Measurements from ENCODE around the gene MACROD2. TPM values are rescaled to one million over a fixed set of nuclear protein-coding genes. Genes with fewer than 3 reads are reported as not detected.
"Not testable (repeated sequence)": the region's sequence is repeated elsewhere in the genome, so short reads cannot be mapped to it uniquely, and the experiment has no call there.

MACROD2 gene
- total RNA-seq, 4 donors from 2014 or later = 10.0 to 24.0 (median 17.0) TPM

DNA sequence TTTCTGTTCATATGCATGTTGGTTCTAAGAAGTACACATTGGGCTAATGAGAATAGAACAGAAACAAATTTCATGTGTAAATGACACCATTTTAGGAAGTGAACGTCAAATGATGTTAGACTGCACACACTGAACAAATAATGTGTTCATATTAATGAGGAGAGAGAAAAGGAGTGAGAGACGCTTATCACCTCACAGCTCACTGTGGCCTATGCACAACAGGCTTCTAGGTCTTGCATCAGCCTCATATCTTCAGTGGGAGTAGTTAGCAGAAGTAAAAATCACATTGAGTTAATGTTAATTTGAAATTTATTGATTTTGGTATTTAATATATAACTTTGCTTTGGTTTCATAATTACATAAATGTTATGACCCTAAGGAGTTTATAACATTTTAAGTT, 454.9 kb downstream of the MACROD2 start:
- 83 to 92% methylated on average over 2 of the region's 2 CpGs for WGBS, 2 donors
- no peak for TF ChIP-seq POLR2A (IDR thresholded peaks at IDR 0.05)
- TF ChIP-seq, protein P1, sequence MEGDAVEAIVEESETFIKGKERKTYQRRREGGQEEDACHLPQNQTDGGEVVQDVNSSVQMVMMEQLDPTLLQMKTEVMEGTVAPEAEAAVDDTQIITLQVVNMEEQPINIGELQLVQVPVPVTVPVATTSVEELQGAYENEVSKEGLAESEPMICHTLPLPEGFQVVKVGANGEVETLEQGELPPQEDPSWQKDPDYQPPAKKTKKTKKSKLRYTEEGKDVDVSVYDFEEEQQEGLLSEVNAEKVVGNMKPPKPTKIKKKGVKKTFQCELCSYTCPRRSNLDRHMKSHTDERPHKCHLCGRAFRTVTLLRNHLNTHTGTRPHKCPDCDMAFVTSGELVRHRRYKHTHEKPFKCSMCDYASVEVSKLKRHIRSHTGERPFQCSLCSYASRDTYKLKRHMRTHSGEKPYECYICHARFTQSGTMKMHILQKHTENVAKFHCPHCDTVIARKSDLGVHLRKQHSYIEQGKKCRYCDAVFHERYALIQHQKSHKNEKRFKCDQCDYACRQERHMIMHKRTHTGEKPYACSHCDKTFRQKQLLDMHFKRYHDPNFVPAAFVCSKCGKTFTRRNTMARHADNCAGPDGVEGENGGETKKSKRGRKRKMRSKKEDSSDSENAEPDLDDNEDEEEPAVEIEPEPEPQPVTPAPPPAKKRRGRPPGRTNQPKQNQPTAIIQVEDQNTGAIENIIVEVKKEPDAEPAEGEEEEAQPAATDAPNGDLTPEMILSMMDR (IDR thresholded peaks at IDR 0.05) = no peak
- no peak overlapping the region for H3K4me3 ChIP-seq (ENCODE audit: low read depth, poor library complexity, severe bottlenecking)
- DNase-seq (ENCODE audit: low spot score in 2 of 2) = no peak
- intact Hi-C loops (cut with DNase I; ENCODE audit: low total_unique reads) = no loop called here

DNA sequence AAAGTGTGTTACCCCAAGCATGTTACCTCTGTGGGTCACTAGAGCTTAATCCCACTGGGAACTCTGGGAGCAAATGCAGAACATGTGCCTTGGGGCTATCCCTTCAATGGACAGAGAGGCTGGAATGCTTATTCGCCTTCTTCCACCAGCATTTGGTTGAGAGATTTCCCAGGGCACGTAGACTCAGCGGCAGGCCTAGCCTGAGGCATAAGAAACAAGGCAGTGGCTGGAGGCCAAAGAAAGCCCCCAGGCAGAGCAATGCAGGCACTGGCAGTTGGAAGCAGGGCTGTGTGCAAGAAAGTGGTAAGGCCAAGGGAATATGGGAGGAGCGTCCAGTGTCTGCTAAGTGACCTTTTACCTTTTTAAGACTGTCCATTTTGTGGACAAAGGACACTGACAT, 456.1 kb downstream of the MACROD2 start:
- H3K4me3 ChIP-seq (ENCODE audit: low read depth, poor library complexity, severe bottlenecking) = no peak overlapping the region
- WGBS, 2 donors = 85% methylated on average over 4 of the region's 4 CpGs
- DNase-seq (ENCODE audit: low spot score in 2 of 2) = no peak
- intact Hi-C loops (cut with DNase I; ENCODE audit: low total_unique reads) = no loop called here
- TF ChIP-seq, protein P1 (IDR thresholded peaks at IDR 0.05) = no peak
- no peak for TF ChIP-seq POLR2A (IDR thresholded peaks at IDR 0.05)

DNA sequence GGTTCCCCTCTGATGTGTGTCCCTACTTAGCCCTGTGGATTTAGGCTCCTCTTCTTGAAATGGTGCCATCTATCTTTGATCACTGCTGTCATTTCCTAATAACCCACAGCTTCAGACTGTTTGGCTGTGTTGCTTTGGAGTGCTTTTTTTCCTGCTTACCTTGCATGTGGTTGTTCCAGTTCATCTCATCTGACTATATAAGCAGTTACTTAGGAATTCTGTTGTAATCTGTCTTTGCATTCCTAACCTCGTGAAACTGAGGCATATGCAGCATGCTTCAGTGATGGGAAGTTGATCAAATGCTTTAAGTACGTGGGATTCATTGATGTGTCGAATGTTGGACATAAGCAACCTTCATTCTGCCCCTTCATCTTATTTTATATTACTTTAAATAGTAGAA, 457.9 kb downstream of the MACROD2 start:
- intact Hi-C loops (cut with DNase I; ENCODE audit: low total_unique reads) = no loop called here
- no peak overlapping the region for H3K4me3 ChIP-seq (ENCODE audit: low read depth, poor library complexity, severe bottlenecking)
- no peak for DNase-seq (ENCODE audit: low spot score in 2 of 2)
- 72 to 79% methylated on average over 3 of the region's 3 CpGs for WGBS, 2 donors
- no peak for TF ChIP-seq POLR2A (IDR thresholded peaks at IDR 0.05)
- TF ChIP-seq, protein P1 (IDR thresholded peaks at IDR 0.05) = no peak

DNA sequence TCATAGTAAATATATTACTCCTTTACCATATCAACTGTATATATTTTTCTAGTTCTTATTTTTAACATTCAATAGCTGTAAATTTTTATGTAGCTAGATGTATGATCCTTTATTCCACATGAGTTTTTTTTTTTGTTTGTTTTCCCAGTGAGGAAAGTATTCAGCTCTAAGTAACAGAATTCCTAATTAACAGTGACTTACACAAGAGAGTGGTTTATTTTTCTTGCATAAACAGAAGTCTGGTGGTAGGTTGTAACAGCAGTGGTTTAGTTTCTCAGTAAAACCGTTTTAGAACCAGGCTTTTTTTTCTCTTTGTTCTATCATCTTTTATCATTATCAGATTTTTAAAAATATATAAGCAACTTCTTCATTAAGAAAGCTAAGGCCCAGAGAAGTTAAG, 459.0 kb downstream of the MACROD2 start:
- intact Hi-C loops (cut with DNase I; ENCODE audit: low total_unique reads) = no loop called here
- WGBS, 2 donors = 54 to 63% methylated on average over 1 of the region's 1 CpG
- TF ChIP-seq, protein P1 (IDR thresholded peaks at IDR 0.05) = no peak
- TF ChIP-seq POLR2A (IDR thresholded peaks at IDR 0.05) = no peak

DNA sequence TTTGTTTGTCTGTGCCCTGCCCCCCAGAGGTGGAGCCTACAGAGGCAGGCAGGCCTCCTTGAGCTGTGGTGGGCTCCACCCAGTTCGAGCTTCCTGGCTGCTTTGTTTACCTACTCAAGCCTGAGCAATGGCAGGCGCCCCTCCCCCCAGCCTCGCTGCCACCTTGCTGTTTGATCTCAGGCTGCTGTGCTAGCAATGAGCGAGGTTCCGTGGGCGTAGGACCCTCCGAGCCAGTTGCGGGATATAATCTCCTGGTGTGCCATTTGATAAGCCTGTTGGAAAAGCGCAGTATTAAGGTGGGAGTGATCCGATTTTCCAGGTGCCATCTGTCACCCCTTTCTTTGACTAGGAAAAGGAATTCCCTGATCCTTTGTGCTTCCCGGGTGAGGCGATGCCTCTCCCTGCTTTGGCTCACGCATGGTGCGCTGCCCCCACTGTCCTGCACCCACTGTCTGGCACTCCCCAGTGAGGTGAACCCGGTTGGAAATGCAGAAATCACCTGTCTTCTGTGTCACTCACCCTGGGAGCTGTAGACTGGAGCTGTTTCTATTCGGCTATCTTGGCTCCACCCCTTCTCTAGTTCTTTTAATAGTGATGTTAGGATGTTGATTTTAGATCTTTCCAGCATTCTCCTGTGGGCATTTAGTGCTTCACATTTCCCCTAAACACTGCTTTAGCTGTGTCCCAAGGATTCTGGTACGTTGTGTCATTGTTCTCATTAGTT, 471.9 kb downstream of the MACROD2 start:
- intact Hi-C loops (cut with DNase I; ENCODE audit: low total_unique reads); DNase-seq (ENCODE audit: low spot score in 2 of 2); H3K4me3 ChIP-seq (ENCODE audit: low read depth, poor library complexity, severe bottlenecking): not testable (repeated sequence)
- 89 to 93% methylated on average over 17 of the region's 17 CpGs for WGBS, 2 donors

More for the DNA sequence above, 459.0 kb downstream of the MACROD2 start:
- no peak for DNase-seq (ENCODE audit: low spot score in 2 of 2)
- no peak overlapping the region for H3K4me3 ChIP-seq (ENCODE audit: low read depth, poor library complexity, severe bottlenecking)

DNA sequence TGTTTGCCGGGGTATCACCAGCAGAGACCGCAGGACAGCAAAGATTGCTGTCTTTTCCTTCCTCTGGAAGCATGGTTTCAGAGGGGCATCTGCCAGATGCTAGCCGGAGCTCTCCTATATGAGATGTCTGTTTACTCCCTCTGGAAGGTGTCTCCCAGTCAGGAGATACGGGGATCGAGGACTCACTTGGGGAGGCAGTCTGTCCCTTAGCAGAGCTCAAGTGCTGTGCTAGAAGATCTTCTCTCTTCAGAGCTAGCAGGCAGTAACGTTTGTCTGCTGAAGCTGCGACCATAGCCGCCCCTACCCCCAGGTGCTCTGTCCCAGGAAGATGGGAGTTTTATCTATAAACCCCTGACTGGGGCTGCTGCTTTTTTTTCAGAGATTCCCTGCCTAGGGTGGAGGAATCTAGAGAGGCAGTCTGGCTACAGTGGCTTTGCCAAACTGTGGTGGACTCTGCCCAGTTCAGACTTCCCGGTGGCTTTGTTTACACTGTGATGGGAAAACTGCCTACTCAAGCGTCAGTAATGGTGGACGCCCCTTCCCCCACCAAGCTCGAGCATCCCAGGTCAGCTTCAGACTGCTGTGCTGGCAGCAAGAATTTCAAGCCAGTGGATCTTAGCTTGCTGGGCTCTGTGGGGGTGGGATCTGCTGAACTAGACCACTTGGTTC, 475.0 kb downstream of the MACROD2 start:
- 77 to 80% methylated on average over 12 of the region's 12 CpGs for WGBS, 2 donors
- intact Hi-C loops (cut with DNase I; ENCODE audit: low total_unique reads) = no loop called here
- no peak for TF ChIP-seq POLR2A (IDR thresholded peaks at IDR 0.05)
- DNase-seq (ENCODE audit: low spot score in 2 of 2) = no peak
- H3K4me3 ChIP-seq (ENCODE audit: low read depth, poor library complexity, severe bottlenecking) = no peak overlapping the region
